Raji (cell line): Measurements from ENCODE around the gene SPATA13.

Experiments used
- POLR2A ChIP-seq: IDR thresholded peaks from 2 replicates; pipeline ENCODE4 v1.6.1; 2011; ENCODE audit warnings: low read depth, low read length, control low read depth; ENCODE audit not compliant: insufficient read depth

Gene SPATA13

GRCh38 chr13:24281188-24282008 lies 120.9 kb downstream of the SPATA13 start:
- no peak for TF ChIP-seq POLR2A

- TF ChIP-seq POLR2A, result no peak
Observed at GRCh38 chr13:24282256-24282655, 121.7 kb downstream of the SPATA13 start.

- no peak for TF ChIP-seq POLR2A
Observed at GRCh38 chr13:24284889-24285565, 124.5 kb downstream of the SPATA13 start.

- no peak for TF ChIP-seq POLR2A
Observed at GRCh38 chr13:24286624-24287023, 126.1 kb downstream of the SPATA13 start.

GRCh38 chr13:24287748-24288287 lies 127.3 kb downstream of the SPATA13 start:
- TF ChIP-seq POLR2A, result no peak

GRCh38 chr13:24288870-24289269 lies 128.3 kb downstream of the SPATA13 start:
- TF ChIP-seq POLR2A, result no peak

- TF ChIP-seq POLR2A, result no peak
Observed at GRCh38 chr13:24290280-24290932, 129.9 kb downstream of the SPATA13 start.

- TF ChIP-seq POLR2A, result no peak
Observed at GRCh38 chr13:24292481-24292880, 132.0 kb downstream of the SPATA13 start.

- TF ChIP-seq POLR2A, result no peak
Observed at GRCh38 chr13:24293746-24294145, 133.2 kb downstream of the SPATA13 start.

- TF ChIP-seq POLR2A, result no peak
Observed at GRCh38 chr13:24299488-24300114, 139.1 kb downstream of the SPATA13 start.

- no peak for TF ChIP-seq POLR2A
Observed at GRCh38 chr13:24301434-24301833, 140.9 kb downstream of the SPATA13 start.

GRCh38 chr13:24301911-24302310 lies 141.4 kb downstream of the SPATA13 start:
- TF ChIP-seq POLR2A, result no peak

GRCh38 chr13:24304620-24305019 lies 144.1 kb downstream of the SPATA13 start:
- TF ChIP-seq POLR2A, result no peak

- TF ChIP-seq POLR2A, result no peak
Observed at GRCh38 chr13:24306632-24307031, 146.1 kb downstream of the SPATA13 start.
